Measurements from ENCODE around the gene ROR2. TPM values are rescaled to one million over a fixed set of nuclear protein-coding genes. Genes with fewer than 3 reads are reported as not detected.

The ROR2 gene
- total RNA-seq, 2 experiments from 2014 or later, result 0.08 to 0.14 TPM

DNA sequence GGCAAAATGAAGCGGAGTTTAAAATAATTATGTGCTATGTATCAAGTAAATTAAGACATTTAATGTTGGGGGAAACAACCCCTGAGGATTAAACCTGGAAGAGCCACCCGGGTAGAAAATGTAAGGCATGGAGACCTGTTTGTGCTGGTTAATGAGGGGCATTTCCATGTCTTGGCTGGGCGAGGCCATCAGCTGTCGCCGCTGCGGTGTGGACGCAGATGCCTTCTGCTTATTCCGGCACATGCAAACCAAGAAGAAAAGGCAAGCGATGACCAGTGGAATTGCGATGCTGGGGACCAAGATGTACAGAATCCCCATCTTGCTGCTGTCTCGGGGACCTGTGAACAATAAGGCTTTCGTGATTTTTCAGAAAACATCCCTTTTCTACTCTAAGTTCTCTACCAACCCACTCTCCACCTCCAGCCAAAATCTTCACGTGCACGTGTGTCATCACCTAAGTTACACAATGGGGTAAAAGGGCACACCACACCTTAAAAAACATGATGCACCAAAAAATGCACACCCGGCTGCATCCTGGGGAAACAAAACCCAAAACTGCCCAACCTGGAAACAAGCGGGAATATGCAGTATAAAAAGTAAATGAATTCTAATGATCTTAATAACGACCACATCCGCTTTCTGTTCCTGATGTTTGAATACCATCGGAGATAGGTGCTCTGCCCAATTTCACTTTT lies 223.5 kb downstream of the ROR2 start:
- no peak for DNase-seq

DNA sequence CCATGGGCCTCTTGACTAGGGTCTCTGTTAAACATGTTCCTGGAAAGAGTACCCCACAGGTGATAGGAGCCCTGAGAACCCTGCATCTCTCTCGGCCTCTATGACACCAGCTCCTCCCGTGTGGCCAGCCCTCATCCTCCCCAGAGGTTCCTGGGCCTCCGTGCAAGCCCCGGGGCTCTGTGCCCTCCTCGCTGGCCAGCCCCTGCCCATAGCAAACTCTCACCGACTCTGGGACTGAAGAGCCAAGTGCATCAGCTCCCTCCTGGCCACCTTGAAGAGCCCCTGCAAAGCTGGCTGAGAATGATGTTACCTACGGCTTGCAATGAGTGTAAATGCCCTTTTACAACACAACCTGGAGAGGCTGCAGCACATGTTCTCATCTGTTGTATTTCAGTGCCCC lies 224.4 kb downstream of the ROR2 start:
- H3K4me1 Mint-ChIP-seq, result no peaks in the 10 kb centered on the region
- no peak overlapping the region for H3K27ac Mint-ChIP-seq
- H3K36me3 Mint-ChIP-seq, result no peaks in the 10 kb centered on the region
- H3K27me3 Mint-ChIP-seq, result peaks cover 19% of the 10 kb centered on the region
- ATAC-seq (ENCODE audit: low read depth) (no peak), DNase-seq (no peak)
- no peaks in the 10 kb centered on the region for H3K9me3 Mint-ChIP-seq
- H3K4me3 Mint-ChIP-seq, result no peak overlapping the region
- POLR2A ChIA-PET, result no interaction called here

More for the DNA sequence above, 223.5 kb downstream of the ROR2 start:
- POLR2A ChIA-PET, result no interaction called here
- Mint-ChIP-seq H3K4me1 (no peaks in the 10 kb centered on the region), H3K4me3 (no peak overlapping the region), H3K9me3 (no peaks in the 10 kb centered on the region), H3K36me3 (no peaks in the 10 kb centered on the region), H3K27ac (no peak overlapping the region), H3K27me3 (peaks cover 10% of the 10 kb centered on the region)
- no peak for ATAC-seq (ENCODE audit: low read depth)

DNA sequence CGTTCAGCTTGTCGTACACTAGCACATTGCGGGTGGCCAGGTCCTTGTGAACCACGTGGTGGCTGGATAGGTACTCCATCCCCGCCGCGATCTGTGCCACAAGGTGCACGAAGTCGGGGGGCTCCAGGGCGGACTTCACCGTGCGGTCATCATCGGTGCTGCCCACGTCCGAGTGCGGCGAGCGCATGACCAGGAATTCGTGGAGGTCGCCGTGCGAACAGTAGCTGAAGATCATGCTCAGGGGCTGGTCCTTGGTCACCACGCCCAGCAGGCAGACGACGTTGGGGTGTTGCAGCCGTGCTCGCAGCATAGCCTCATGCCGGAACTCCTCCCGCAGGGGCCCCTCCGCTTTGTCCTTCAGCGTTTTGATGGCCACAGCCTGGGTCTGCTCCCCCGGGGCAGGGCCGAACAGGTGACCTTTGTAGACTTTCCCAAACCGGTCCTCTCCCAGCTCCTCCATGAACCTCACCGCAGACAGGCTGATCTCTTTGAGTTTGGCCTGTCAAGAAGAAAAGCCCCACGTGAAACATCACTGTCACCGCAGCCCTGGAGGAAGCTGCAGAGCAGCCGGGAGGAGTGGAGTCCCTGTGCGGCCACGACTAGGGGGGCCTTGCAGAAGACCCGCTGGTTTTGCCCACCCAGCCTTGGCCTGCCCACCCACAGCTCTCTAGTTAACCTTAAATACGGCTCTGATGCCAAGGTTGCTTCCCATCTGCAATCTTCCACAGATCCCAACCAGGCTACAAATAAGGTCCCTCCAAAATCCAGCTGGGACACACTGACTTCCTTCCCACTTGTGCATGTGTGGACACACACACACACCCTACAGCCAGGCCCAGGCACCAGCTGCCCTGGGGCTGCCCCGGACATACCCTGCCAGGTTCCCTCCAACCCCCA lies 225.2 kb downstream of the ROR2 start:
- DNase-seq (no peak), ATAC-seq (ENCODE audit: low read depth) (no peak)
- POLR2A ChIA-PET, result no interaction called here
- no peak overlapping the region for H3K4me3 Mint-ChIP-seq
- no peak overlapping the region for H3K27ac Mint-ChIP-seq
- H3K36me3 Mint-ChIP-seq, result no peaks in the 10 kb centered on the region
- H3K4me1 Mint-ChIP-seq, result no peaks in the 10 kb centered on the region
- peaks cover 27% of the 10 kb centered on the region for H3K27me3 Mint-ChIP-seq
- H3K9me3 Mint-ChIP-seq, result no peaks in the 10 kb centered on the region

GRCh38 chr9:91724068-91724440 lies 226.0 kb downstream of the ROR2 start:
- H3K4me3 Mint-ChIP-seq, result no peak overlapping the region

GRCh38 chr9:91723420-91724067 lies 226.5 kb downstream of the ROR2 start:
- ATAC-seq (ENCODE audit: low read depth) (no peak), DNase-seq (no peak)
- POLR2A ChIA-PET, result interaction anchor here (0.7 kb wide), 1 partner anchor 134 kb away, joined by 3 read pairs; no protein-coding TSS in a partner anchor
- Mint-ChIP-seq H3K27ac (no peak overlapping the region), H3K4me1 (no peaks in the 10 kb centered on the region), H3K9me3 (no peaks in the 10 kb centered on the region), H3K27me3 (peaks cover 39% of the 10 kb centered on the region), H3K4me3 (no peak overlapping the region), H3K36me3 (no peaks in the 10 kb centered on the region)

More at GRCh38 chr9:91724068-91724440, 226.0 kb downstream of the ROR2 start:
- Mint-ChIP-seq H3K9me3 (no peaks in the 10 kb centered on the region), H3K36me3 (no peaks in the 10 kb centered on the region), H3K27ac (no peak overlapping the region), H3K4me1 (no peaks in the 10 kb centered on the region), H3K27me3 (peaks cover 34% of the 10 kb centered on the region)
- DNase-seq (no peak), ATAC-seq (ENCODE audit: low read depth) (no peak)
- POLR2A ChIA-PET, result no interaction called here

DNA sequence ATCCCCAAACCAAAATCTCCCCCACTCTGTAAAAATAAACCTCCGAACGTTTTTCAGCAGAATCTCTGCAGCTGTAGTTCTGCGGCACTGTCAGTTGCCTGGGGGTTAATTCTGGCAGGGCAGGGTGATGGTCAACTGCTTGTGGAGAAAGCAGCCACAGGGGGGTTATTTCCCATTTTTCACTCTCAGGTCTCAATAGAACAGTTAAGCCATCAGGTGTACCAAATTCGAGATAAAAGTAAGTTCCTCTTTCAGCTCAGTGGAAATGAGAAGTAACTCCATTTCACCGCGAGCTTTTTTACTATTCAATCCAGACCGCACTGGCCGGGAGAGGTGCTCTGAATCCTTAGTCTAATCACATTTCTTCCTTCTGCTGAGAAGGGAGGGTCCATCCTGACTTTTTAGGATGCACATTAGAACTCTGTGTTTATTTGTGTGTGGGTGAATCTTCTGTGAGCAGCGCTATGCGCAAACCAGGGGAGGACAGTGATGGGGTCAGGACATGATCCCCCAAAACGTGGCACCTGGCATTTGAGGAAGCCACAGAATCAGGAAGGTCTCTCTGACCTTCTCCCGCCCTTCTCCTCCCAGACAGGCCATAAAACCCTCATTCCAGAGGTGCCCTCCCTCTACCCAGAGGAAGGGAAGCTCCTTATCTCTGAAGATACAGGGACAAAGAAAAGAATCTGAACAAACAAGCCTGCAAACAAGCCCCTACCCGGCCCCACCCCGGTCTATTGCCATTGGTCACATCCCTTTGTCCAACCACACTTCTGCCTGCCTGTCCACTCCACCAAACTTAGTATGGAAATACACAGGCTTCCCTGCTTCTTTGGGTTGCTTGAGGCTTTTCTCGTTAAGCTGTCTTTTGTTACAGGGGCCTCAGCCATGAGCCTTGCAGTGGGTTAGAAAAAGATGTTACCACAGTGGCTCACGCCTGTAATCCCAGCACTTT lies 229.0 kb downstream of the ROR2 start:
- POLR2A ChIA-PET, result no interaction called here
- Mint-ChIP-seq H3K27ac (no peak overlapping the region), H3K27me3 (peaks cover 57% of the 10 kb centered on the region)

DNA sequence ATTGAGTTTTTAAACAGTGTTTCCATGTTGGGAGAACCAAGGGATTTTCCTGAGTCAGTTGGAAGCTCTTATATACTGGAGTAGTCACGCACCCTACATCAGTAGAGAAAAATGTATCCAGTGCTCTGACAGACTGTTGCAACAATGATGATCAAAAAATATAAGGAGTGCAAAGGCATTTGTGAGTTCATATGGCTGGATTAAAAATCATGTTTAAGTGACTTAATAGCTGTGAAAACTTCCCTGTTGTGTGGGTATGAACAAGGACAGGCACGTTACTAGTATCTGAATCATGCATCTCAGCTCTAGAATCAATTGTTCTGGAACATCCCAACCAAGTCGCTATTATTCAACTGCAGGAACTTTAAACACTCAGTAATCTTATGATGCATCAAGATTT lies 229.7 kb downstream of the ROR2 start:
- peaks cover 5% of the 10 kb centered on the region for H3K9me3 Mint-ChIP-seq
- POLR2A ChIA-PET, result no interaction called here
- H3K36me3 Mint-ChIP-seq, result no peaks in the 10 kb centered on the region
- H3K27ac Mint-ChIP-seq, result no peak overlapping the region
- H3K27me3 Mint-ChIP-seq, result peaks cover 60% of the 10 kb centered on the region
- ATAC-seq (ENCODE audit: low read depth) (no peak), DNase-seq (no peak)
- no peak overlapping the region for H3K4me3 Mint-ChIP-seq
- peaks cover 9% of the 10 kb centered on the region for H3K4me1 Mint-ChIP-seq

More for the DNA sequence above, 229.0 kb downstream of the ROR2 start:
- Mint-ChIP-seq H3K36me3 (no peaks in the 10 kb centered on the region), H3K4me1 (peaks cover 9% of the 10 kb centered on the region), H3K4me3 (no peak overlapping the region), H3K9me3 (peaks cover 5% of the 10 kb centered on the region)
- ATAC-seq (ENCODE audit: low read depth) (no peak), DNase-seq (no peak)

DNA sequence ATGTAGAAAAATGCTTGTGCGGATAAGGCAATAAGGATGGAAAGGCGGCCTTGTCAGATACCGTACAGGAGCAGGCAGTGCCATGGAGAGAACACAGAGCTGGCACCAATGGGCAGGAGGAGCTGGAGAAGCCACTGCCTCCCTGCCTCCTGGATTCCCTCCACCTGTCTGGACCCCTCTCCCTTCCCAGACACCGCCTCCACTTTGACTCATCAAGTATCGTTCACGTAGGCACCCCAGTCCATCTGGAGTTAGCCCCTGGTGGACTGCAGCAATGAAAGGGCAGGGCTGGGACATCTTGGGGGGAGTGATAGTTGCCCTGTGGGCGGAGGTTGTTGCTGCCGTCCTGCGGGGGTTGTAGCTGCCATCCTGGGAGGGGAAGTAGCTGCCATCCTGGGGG lies 232.0 kb downstream of the ROR2 start:
- Mint-ChIP-seq H3K27ac (no peak overlapping the region), H3K4me3 (no peak overlapping the region), H3K36me3 (no peaks in the 10 kb centered on the region), H3K4me1 (peaks cover 14% of the 10 kb centered on the region), H3K9me3 (peaks cover 5% of the 10 kb centered on the region), H3K27me3 (peaks cover 60% of the 10 kb centered on the region)
- no peak for DNase-seq
- POLR2A ChIA-PET, result interaction anchor here (0.6 kb wide), 1 partner anchor 275 kb away, joined by 3 read pairs; no protein-coding TSS in a partner anchor
- no peak for ATAC-seq (ENCODE audit: low read depth)

GRCh38 chr9:91716815-91717214 lies 233.2 kb downstream of the ROR2 start:
- Mint-ChIP-seq H3K4me1 (peaks cover 14% of the 10 kb centered on the region), H3K27ac (no peak overlapping the region), H3K9me3 (peaks cover 5% of the 10 kb centered on the region), H3K27me3 (peaks cover 53% of the 10 kb centered on the region), H3K36me3 (no peaks in the 10 kb centered on the region), H3K4me3 (no peak overlapping the region)
- no peak for DNase-seq
- ATAC-seq (ENCODE audit: low read depth), result no peak
- POLR2A ChIA-PET, result no interaction called here

DNA sequence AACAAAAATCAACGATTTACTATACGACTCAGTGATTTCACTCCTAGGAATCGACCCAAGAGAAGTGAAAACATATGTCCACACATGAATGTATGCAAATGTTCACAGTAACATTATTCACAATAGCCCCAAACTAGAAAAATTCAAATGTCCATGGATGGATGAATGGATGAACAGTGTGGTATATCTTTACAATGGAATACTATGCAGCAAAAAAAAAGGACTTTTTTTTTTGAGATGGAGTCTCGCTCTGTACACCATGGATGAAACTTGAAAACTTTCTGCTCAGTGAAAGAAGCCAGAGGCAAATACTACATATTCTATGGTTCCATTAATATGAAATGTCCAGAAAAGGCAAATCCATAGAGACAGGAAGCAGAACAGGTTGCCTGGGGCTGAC lies 233.8 kb downstream of the ROR2 start:
- Mint-ChIP-seq H3K27me3 (peaks cover 47% of the 10 kb centered on the region), H3K36me3 (no peaks in the 10 kb centered on the region), H3K4me3 (no peak overlapping the region), H3K4me1 (peaks cover 14% of the 10 kb centered on the region), H3K27ac (no peak overlapping the region), H3K9me3 (peaks cover 5% of the 10 kb centered on the region)
- POLR2A ChIA-PET, result no interaction called here
- ATAC-seq (ENCODE audit: low read depth) (no peak), DNase-seq (no peak)

DNA sequence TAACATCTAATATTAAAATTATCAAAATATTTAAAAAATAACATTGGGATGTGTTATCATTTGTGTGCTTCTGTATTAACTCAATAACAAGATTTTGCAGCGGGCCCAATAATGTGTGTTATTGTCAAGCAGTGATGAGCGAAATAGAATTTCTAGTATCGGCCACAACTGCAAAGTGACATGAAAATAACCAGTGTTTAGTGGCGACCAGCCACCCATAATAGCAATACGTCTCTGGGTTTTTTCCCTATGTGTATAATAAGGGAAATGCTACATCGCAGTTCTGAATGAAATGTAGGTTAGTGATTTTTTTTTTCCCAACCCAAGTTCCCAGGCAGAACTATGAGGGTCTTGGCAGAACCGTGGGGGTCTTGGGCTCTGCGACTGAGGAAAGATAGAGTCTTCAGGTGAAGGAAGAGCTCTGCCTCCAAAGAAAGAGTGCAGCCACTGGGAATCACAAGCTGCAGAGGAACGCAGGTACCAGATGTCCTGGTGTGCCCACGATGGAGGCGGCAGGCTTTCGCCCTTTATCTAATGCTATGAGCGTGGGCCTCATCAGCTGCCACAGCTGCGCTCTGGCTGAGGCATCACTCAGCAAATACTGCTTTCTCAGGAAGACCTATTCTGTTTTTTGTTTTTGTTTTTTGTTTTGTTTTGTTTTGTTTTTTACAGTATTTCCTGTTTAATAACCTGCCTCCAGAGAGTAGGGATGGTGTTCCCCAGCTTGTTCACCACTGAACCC lies 235.0 kb downstream of the ROR2 start:
- H3K9me3 Mint-ChIP-seq, result peaks cover 5% of the 10 kb centered on the region
- POLR2A ChIA-PET, result no interaction called here
- ATAC-seq (ENCODE audit: low read depth), result no peak
- no peak overlapping the region for H3K4me3 Mint-ChIP-seq
- no peak for DNase-seq
- peaks cover 35% of the 10 kb centered on the region for H3K27me3 Mint-ChIP-seq
- no peak overlapping the region for H3K27ac Mint-ChIP-seq
- H3K4me1 Mint-ChIP-seq, result peaks cover 14% of the 10 kb centered on the region
- no peaks in the 10 kb centered on the region for H3K36me3 Mint-ChIP-seq

All from activated naive CD8-positive, alpha-beta T cell treated with anti-CD3 and anti-CD28 coated beads, Interleukin-2, amount 10 ng/mL, durations not matched to agents 7 days and 5 days (primary cell).